Adrenal gland (tissue), 5 donors: ENCODE measurements around the gene SOWAHC.

Experiments
- CTCF ChIP-seq, 6 experiments: fragments of 450-650 bp in 4 of 6; fragments of 200-600 bp in 2 of 6; sonication (generic) in 1 of 6; IDR thresholded peaks; 1 replicate in 5 of 6; 2 replicates in 1 of 6; pipeline versions ENCODE4 v1.5.1 to v1.8.0; 2016 to 2021; ENCODE audit warnings: antibody characterized with exemption in 6 of 6, mild to moderate bottlenecking in 2 of 6, moderate library complexity in 1 of 6
- POLR2A ChIP-seq, 2 donors: fragments of 450-650 bp; IDR thresholded peaks; one replicate each; pipeline ENCODE4 v1.6.1; 2017; ENCODE audit warnings: antibody characterized with exemption in 2 of 2, mild to moderate bottlenecking in 2 of 2, moderate library complexity in 1 of 2
- donor health status: DM: no; HTN: no; CAD: no.

GRCh38 chr2:109607766-109608165, 6.4 kb upstream of the SOWAHC start:
- TF ChIP-seq CTCF (IDR thresholded peaks at IDR 0.05) (no peak), POLR2A (IDR thresholded peaks at IDR 0.05) (no peak)
